Sciatic nerve (tissue), 2 donors: ENCODE results near the gene PPIL4. TPM values are rescaled to one million over a fixed set of nuclear protein-coding genes. Genes with fewer than 3 reads are reported as not detected.

Source experiments
- ATAC-seq: fragments of 200-7000 bp; cut with Tn5 transposase; one replicate; pipeline ENCODE4 v1.9.1; 2020; ENCODE audit warnings: mild to moderate bottlenecking, moderate library complexity
- DNase-seq: peaks from one replicate; pipeline ENCODE4 v3.0.0-alpha.2; 2020; ENCODE audit warnings: low spot score
- intact Hi-C: fragments of 100-400 bp; cut with DNase I; formaldehyde crosslinking; loops from one replicate; pipeline ENCODE4 v1.14.2; 2022
- total RNA-seq: library from RNA; stranded (reverse); fragmentation: NEBNext Ultra II Directional; extraction: Animal tissue kit (Norgen Biotek cat#: 25700); gene quantifications from one replicate; pipeline ENCODE4 v1.2.1, GENCODE V29; 2021
- donor health status: DM: no; HTN: no; CAD: no.
- donor health status: DM: no; HTN: no; CAD: no.

PPIL4 gene
- total RNA-seq, 1 donor from 2014 or later: 37.4 TPM

DNA sequence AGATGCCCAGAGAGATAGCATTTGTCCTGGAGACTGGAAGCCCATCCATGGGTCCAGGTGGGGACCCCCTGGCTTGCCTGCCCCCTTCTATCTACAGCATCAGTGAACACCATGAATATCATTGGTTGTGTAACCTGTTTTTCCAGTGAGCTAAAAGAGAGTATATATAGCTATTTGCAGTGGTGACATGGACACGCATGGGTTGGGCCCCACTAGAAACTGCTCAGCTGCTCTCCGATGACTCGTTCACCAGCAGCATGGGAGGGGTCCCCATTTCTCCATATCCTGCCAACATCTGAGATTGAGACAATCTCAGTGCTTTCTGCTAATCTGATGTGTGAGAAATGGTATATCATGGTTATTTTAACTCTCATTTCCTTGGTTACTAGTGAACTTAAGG is 57.0 kb downstream of the PPIL4 start:
- ATAC-seq (no peak), DNase-seq (no peak)
- intact Hi-C loops: no loop called here

DNA sequence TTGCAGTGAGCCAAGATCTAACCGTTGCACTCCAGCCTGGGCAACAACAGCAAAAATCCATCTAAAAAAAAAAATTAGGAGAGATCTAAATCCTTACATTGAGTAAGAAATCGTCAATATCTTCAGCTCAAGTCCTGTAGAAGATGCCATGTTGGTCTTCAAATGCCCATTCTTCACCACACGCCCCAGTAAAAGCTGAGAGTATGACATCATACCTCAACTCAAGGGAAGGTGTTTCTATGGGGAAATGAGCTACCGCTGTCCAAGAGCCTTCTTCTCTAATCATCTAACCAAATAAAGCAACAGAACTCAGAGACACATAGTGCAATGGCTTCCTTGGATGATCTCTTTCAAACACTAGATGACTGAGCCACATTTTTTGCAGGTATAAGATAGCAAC is 58.5 kb downstream of the PPIL4 start:
- intact Hi-C loops: no loop called here
- no peak for ATAC-seq
- DNase-seq: no peak

DNA sequence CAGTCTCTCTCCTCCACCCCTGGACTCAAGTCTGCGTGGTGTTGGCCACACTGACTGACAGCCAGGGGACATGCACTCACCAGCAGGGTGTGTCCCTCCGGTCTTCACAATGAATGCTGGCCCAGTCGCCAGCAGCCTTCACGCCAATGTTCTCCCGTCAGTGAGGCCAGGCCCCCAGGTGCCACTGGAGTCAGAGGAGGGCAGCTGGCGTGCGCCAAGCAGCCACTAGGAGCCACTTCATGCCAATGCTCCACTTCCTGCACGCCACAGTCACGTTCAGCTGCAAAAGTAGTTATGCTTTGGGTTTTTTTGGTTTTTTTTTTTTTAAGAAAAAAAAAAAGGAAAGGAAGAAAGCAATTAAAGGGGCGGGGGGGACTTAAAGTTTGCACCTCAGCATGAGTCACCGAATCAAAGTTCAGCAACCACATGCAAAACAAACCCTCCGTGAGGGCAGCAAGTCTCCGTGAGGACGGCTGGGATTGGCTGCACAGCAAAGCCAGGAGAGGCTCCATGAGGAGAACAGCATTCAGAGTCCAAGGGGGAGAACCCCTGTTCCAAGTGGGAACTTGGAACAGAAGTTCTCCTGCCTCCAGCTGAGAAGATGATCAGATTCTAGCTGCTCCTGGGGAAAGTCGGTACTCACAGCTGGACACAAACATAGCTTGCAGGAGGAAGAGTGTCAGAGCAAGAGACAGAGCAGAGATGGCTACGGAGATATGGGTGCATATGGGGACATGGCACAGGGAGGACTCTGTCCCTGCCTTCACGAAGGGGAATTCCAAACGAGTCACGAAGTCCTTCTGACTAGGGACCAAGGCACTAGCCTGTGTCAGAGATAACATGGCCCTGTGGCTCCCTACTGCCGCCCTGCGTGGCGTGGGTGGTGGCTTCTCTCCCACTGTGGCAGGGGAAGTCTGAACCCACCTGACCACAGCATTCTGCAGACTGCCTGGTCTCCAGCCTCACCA is 60.8 kb downstream of the PPIL4 start, which contains the start of gene ZC3H12D:
ZC3H12D (minus strand) TSS at position 282 of the 968 bp plus-strand sequence. CDS start 10,471 bp downstream, outside the sequence.
- intact Hi-C loops: no loop called here
- ATAC-seq: peak; percentile 27
- no peak for DNase-seq

DNA sequence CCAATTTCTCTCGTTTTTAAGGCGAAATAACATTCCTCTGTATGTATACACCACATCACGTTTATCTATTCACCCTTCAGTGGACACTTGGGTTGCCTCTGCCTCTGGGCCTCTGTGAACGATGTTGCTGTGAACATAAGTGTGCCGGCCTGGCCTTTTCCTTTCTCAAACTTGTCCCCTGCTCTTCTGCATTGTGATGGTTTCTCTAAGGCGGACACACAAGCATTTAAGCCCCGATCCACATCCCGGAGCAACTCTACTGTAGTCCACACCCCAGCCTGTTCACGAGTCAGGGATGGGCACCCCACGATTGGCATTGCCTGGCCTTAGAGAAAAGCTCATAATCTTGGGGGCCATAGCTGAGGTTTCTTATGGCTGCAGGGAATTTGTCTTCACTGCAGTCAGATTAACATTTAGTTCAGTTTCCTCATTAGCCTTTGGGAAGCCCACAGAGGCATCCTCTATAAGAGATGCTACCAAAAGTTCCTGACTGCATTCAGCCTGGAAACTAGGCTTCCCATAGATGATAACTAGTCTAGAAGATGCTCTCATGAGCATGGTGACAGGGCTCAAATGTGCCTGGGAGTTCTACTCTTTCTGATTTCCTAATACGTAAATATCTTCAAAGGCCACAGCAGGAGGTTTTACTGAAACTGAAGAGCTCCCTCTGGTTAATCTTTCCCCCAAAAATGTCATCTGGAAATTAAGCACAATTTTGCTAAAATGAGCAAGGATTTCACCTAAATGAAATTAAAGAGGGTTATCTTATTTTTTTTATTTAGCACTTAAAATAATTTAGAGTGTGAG is 61.8 kb downstream of the PPIL4 start:
- DNase-seq (no peak), ATAC-seq (no peak)
- intact Hi-C loops: no loop called here

DNA sequence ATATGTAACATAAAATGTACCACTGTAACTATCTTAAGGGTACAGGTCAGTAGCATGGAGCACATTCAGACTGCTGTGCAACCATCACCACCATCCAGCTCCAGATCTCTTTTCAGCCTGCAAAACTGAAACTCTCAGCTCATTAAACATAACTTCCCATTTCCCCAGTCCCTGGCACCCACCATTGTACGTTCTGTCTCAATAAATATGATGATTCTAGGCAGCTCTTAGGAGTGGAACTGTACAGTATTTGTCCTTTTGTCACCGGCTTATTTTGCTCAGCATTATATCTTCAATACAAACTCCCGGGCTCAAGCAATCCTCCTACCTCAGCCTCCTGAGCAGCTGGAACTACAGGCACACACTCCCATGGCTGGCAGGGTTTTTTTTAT is 62.5 kb downstream of the PPIL4 start:
- DNase-seq (no peak), ATAC-seq (no peak)
- intact Hi-C loops: no loop called here

DNA sequence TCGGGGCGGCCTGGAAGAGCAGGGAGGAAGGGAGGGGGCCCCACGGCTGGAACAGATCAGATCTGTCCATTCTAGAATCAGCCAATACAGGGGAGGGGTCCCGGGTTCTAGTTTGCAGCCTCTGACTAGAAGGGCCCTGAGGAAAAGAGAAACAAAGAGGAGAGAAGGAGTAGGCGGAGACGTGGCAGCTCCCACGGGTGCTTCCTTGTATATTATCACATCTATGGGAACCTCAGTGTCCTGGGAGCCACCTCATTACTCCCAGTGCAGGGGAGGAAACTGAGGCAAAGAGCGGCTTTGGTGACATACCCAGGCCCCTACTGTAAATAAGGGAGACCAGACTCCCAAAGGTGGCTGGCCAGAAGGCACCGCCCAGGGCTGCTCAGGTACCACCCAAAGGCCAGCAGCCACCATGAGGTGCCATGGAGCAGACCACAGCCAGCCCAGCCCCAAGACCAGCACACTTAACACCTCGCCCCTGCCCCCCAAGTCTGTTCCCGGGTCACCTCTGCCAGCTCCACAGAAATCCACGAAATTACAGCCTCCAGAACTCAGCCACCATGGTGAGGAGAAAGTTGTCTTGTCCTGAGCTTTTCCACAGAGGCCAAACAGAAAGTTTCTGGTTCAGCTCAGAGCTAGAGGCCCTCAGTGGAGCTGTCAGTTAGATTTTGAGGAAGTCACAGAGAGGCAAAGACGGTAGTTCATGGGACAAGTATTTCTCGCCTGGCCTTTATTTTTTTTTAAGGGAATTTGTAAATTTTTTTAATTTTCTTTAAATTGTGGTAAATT is 63.1 kb downstream of the PPIL4 start:
- ATAC-seq: peak; percentile 28
- no peak for DNase-seq
- intact Hi-C loops: no loop called here

DNA sequence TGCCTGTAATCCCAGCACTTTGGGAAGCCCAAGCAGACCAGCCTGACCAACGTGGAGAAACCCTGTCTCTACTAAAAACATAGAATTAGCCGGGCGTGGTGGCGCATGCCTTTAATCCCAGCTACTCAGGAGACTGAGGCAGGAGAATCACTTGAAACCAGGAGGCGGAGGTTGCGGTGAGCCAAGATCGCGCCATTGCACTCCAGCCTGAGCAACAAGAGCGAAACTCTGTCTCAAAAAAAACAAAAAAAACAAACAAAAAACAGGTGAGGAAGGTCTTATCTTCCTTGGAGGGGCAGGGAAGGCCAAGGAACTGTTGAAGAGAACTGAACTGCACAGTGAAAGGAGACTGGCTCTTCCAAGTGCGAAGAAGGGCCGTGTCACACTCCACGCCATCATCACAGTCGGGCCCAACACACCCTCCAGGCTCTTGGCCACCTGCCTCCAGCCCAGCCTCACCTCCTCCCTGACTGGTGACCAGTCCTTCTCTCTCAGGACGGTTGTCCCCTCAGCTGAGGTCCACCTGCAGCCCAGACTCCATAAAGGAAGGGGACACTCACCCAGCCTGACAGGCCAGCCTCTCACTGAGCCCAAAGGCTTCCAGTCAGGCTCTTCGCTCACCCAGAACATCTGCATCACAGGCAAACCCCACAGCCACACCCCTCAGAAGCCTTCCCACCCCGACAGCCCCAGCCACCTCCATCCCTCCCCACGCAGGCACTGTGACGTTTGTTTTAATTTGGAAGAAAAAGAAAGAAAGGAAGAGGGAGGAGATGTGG is 65.2 kb downstream of the PPIL4 start:
- intact Hi-C loops: no loop called here
- DNase-seq (no peak), ATAC-seq (no peak)

DNA sequence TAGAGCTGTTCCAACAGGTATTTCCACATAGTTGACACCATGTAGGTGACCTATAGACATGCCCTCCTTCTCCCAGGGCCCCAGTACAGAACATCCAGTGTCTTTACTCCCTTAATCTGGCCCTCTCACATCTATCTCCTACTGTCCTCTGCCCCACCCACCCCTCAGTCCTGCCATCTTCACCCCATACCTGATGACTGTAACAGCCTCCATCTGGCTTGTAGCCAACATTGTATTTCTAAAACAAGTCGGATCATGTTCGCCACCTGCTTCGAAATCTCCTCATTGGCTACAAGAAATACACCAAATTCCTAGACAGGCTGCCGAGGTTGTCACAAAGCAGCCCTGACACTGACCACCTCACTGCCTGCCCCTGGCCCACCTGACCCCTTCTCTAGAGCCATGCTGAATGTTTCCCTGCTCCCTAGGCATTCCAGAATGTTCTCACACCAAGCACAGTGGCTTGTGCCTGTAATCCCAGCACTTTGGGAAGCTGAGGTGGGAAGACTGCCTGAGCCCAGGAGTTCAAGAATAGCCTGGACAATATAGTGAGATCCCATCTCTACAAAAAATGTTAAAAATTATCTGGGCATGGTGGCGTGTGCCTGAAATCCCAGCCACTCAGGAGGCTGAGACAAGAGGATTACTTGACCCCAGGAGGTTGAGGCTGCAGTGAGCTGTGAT is 67.1 kb downstream of the PPIL4 start:
- ATAC-seq (no peak), DNase-seq (no peak)
- intact Hi-C loops: no loop called here

DNA sequence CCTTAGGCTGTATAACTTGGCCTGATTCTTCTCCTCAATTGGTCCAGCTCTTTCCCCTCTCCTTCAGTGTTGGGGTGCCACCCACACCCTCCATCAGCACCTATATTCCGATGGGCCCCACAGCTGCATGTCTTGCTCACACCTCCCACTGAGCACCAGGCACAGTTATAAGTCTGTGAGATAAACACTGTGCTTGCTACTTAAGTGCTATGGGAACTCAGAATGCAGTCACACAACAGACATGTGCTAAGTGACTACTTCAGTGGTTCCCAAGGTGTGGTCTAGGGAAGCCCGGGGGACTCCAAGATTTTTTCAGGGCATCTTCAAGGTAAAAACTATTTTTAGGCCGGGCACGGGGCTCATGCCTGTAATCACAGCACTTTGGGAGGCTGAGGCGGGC is 68.3 kb downstream of the PPIL4 start:
- intact Hi-C loops: no loop called here
- DNase-seq: no peak
- ATAC-seq: no peak

DNA sequence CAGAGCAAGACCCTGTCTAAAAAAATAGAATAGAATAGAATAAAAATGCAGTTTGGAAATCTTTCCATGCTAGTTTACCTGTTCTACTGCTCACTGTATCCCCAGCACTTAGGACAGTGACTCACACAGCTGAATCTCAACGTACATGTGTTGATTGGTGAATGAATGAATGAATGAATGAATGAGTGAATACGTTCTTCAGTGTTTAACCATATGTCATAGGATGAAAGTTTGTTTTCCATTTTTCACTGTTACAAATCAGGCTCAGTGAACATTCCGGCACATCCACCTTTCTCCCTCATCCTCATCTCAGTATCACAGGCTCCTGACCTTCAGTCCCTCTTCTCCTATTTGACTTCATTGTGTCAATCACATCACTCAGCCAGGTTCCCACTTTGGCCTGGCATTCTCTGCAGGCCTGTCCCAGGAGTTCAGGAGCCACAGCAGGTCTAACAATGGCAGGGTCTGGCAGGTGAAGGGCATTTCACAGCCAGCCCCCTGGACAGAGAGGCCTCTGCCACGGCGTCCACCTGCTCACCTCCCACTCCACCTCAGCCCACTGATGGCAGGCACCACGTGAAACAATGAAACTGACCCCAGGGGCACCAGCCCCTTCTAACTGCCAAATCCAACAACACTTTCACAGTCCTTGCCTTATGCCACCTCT is 68.9 kb downstream of the PPIL4 start:
- DNase-seq (no peak), ATAC-seq (no peak)
- intact Hi-C loops: no loop called here

DNA sequence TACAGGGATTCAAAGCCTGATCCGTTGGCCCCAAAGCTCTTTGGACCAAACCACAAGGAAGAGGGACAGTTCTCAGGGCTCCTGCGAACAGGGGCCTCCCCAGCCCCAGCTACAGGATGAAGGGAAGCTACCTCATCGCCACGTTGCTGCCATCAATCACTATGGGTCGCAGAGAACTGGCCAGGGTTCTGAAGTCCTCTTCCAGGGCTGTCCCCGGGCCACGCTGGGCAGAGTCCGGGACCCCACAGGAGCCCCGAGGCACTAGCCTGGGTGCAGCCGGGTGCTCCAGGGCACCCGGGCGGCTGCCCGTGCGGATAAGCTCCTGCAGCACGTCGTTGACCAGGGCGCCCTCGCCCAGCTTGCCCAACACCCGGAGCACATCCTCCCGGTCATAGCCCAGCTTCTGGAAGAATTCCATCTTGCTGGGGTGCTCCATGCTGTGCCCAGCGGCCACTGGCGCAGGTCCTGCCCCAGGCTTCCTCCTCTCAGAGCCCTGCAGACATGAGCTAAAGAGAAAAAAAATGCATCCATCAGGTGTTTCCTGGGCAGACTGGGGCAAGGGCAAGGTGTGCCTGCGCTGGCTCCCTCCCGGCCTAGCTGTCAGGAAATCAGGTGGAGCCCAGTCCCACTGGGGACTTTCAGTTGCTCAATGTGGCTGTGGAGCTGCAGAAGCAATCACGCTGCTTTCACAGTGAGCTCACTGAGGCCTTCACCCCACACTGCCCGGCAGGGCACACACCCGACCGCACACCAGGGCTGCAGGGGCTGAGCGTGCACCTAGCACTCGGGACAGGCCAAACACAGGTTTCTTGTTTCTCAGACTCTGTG is 71.5 kb downstream of the PPIL4 start:
- ATAC-seq (no peak), DNase-seq (no peak)
- intact Hi-C loops: loop anchor here (2.0 kb wide), 1 partner anchor 76 kb away; no protein-coding TSS in a partner anchor

DNA sequence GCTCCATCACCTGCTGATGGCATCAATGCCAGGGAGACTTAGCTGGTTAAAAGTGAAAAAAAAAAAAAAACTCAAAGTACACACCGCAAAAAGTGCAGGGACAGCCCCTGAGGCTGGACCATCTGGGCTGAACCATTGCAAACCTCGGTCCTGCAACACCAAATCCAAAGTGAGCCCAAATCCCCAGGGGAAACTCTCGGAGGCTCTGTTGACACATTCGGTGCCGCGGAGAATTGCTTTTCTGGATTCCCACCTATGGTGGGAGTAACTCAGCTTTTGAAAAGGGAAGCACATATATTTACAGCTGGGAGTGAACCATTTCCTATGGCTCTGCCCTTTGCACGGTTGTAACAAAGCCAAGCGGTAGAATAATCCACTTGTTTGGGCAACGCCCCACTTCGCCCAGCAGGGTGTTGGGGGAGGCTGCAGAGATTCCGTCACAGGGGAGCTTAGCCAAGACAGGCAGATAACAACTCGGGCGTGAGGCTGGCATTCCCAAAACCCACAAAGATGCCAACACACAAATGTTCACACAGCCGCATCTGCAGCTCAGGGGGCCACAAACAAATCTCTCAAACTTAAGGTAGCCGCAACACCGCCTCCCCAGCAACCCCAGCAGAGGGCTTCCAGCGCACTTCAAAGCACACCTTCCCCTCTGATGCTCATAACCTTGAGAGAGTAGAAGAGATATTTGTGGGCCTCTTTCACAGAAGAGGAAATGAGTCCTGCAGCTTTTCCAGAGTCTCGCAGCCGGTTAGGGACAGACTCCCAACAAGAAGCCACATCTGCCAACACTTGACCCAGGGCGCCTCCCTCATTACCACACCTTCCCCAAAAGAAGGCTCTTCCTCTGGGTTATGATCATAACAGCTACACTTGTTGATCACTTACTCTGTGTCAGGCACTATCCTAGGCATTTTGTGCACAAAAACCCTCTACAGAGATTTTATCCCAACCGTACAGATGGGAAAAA is 72.5 kb downstream of the PPIL4 start:
- intact Hi-C loops: loop anchor here (2.0 kb wide), 1 partner anchor 75 kb away; no protein-coding TSS in a partner anchor
- ATAC-seq (no peak), DNase-seq (no peak)

DNA sequence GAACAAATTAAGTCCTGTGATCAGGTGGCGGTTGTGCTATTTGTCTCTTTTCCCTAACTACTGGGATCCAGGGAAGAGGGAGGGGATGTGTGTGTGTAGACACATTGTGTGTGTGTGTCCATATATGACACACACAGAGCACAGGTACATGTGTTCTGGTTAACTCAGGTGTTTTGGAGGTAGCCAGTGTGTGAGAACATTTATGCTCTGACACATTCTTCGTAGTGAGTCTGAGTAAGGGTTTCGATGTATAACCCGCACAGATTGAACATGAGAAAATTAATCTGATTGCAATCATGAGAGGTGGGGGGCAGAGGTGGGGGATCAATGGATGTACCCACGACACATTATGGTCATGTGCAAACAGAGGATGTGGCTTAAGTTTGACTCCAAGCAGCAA is 73.6 kb downstream of the PPIL4 start:
- no peak for ATAC-seq
- intact Hi-C loops: no loop called here
- no peak for DNase-seq

DNA sequence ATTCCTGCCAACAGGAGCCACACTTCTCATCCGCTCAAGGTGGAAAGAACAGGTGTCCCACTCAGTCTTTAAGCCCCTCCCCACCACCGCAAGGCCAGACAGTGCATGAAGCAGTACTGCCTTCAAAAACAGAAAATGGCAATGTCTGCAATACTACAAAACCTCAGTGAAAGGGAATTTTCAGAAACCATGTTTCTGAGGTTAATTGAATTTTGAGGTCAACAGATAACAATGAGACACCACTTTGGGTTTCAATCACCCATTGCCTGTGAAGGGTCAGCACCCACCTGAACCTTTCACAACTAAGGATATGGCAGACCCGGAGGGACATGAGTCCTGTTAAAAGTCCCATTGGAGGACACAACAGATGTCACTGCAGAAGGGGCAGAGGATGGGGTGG is 74.0 kb downstream of the PPIL4 start:
- intact Hi-C loops: no loop called here
- ATAC-seq (no peak), DNase-seq (no peak)

DNA sequence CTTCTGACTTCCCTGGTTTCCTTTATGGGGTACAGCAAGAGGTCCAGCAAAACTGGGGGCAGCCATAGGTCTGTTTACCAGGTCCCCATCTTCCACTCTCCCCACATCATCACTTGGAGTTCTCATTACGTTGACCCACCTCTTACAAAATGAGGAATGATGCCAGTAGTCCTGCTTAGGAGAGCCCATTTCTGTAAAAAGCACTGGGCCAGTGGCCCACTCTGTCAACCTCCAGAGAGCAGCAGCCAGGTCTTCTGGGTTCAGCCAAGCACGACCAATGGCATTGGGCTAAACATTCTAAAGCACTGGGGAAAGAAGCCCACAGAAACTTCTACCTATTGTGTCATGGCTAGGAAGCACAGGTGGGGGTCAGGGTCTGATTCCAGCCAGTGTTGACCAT is 74.9 kb downstream of the PPIL4 start:
- intact Hi-C loops: no loop called here
- DNase-seq (no peak), ATAC-seq (no peak)
